Activated CD4-positive, alpha-beta T cell treated with anti-CD3 and anti-CD28 coated beads, Interleukin-2, amount 10 ng/mL, durations not matched to agents 24 days and 14 days (primary cell): ENCODE data around the gene ATAD3C. TPM values are rescaled to one million over a fixed set of nuclear protein-coding genes. Genes with fewer than 3 reads are reported as not detected.
"Not testable (repeated sequence)": the region's sequence is repeated elsewhere in the genome, so short reads cannot be mapped to it uniquely, and the experiment has no call there.

Experiments
- DNase-seq: peaks from one replicate; pipeline ENCODE4 v3.0.0; 2022
- H3K27ac Mint-ChIP-seq: one replicate; pipeline ENCODE4 v1.8.0; 2022; ENCODE audit warnings: mild to moderate bottlenecking, mixed read lengths
- H3K27me3 Mint-ChIP-seq: one replicate; pipeline ENCODE4 v1.8.0; 2022; ENCODE audit warnings: mixed read lengths
- H3K36me3 Mint-ChIP-seq: one replicate; pipeline ENCODE4 v1.8.0; 2022; ENCODE audit warnings: low read depth, mild to moderate bottlenecking, mixed read lengths
- H3K4me1 Mint-ChIP-seq: one replicate; pipeline ENCODE4 v1.8.0; 2021; ENCODE audit warnings: mixed read lengths
- H3K4me3 Mint-ChIP-seq: one replicate; pipeline ENCODE4 v1.8.0; 2022; ENCODE audit warnings: mild to moderate bottlenecking, moderate library complexity, mixed read lengths
- H3K9me3 Mint-ChIP-seq: one replicate; pipeline ENCODE4 v1.8.0; 2021; ENCODE audit warnings: mixed read lengths
- intact Hi-C: fragments of 100-400 bp; cut with micrococcal nuclease; formaldehyde crosslinking; loops from one replicate; pipeline ENCODE4 v1.15.1; 2023
- total RNA-seq: library from RNA; stranded (reverse); gene quantifications from 2 replicates; pipeline ENCODE4 v1.2.3, GENCODE V29; 2022

Gene ATAD3C
- total RNA-seq, result 0.40 and 0.75 TPM in 2 replicates

- Mint-ChIP-seq H3K4me3 (no peak within 1 kb of the TSS), H3K27ac (no peak within 1 kb of the TSS), H3K4me1 (no peaks in the 10 kb centered on the region), H3K36me3 (no peaks in the 10 kb centered on the region), H3K9me3 (no peaks in the 10 kb centered on the region), H3K27me3 (peaks cover 2% of the 10 kb centered on the region)
- intact Hi-C loops, result no loop called here
- no peak for DNase-seq
These were observed at the start of gene ATAD3C for GRCh38 chr1:1449099-1449739. ATAD3C (plus strand) TSS chr1:1449689; CDS start chr1:1450684, 995 bp downstream.

- peaks cover 68% of the 10 kb centered on the region for H3K36me3 Mint-ChIP-seq
- DNase-seq, result no peak
These were observed 49.5 kb upstream of the ATAD3C start for GRCh38 chr1:1399872-1400575.

GRCh38 chr1:1400576-1401456, 48.7 kb upstream of the ATAD3C start:
- Mint-ChIP-seq H3K9me3 (no peaks in the 10 kb centered on the region), H3K27ac (peak overlapping the region; percentile 90), H3K4me1 (peaks cover 41% of the 10 kb centered on the region), H3K36me3 (peaks cover 69% of the 10 kb centered on the region), H3K4me3 (peak overlapping the region; percentile 92), H3K27me3 (no peaks in the 10 kb centered on the region)
- DNase-seq, result no peak
- intact Hi-C loops, result no loop called here

More at GRCh38 chr1:1399872-1400575, 49.5 kb upstream of the ATAD3C start:
- Mint-ChIP-seq H3K27me3 (no peaks in the 10 kb centered on the region), H3K4me1 (peaks cover 42% of the 10 kb centered on the region), H3K4me3 (peak overlapping the region; percentile 92), H3K9me3 (no peaks in the 10 kb centered on the region), H3K27ac (peak overlapping the region; percentile 90)
- intact Hi-C loops, result loop anchor here (1.0 to 5.0 kb wide), 5 partner anchors 7 to 215 kb away; partner anchors contain the start of genes AURKAIP1, DVL1, MIB2 and MRPL20

- Mint-ChIP-seq H3K27me3 (no peaks in the 10 kb centered on the region), H3K9me3 (no peaks in the 10 kb centered on the region), H3K36me3 (peaks cover 76% of the 10 kb centered on the region), H3K4me3 (peak overlapping the region; percentile 92), H3K4me1 (peaks cover 43% of the 10 kb centered on the region), H3K27ac (peak overlapping the region; percentile 66)
- intact Hi-C loops, result no loop called here
- DNase-seq, result no peak
These were observed 48.0 kb upstream of the ATAD3C start for GRCh38 chr1:1401457-1402010.

- Mint-ChIP-seq H3K36me3 (peaks cover 78% of the 10 kb centered on the region), H3K27ac (peak overlapping the region; percentile 66), H3K27me3 (no peaks in the 10 kb centered on the region), H3K4me3 (peak overlapping the region; percentile 92), H3K4me1 (peaks cover 43% of the 10 kb centered on the region), H3K9me3 (no peaks in the 10 kb centered on the region)
- intact Hi-C loops, result no loop called here
- peak; percentile 81 for DNase-seq
These were observed 47.2 kb upstream of the ATAD3C start for GRCh38 chr1:1402072-1402900.

- DNase-seq, H3K4me3 Mint-ChIP-seq, H3K27me3 Mint-ChIP-seq, intact Hi-C loops, H3K9me3 Mint-ChIP-seq: not testable (repeated sequence)
- H3K36me3 Mint-ChIP-seq, result peaks cover 74% of the 10 kb centered on the region
- peaks cover 37% of the 10 kb centered on the region for H3K4me1 Mint-ChIP-seq
- peak overlapping the region; percentile 7 for H3K27ac Mint-ChIP-seq
These were observed 46.5 kb upstream of the ATAD3C start for GRCh38 chr1:1402901-1403392.

GRCh38 chr1:1403653-1404052, 45.8 kb upstream of the ATAD3C start:
- no peaks in the 10 kb centered on the region for H3K27me3 Mint-ChIP-seq
- intact Hi-C loops, result no loop called here
- no peaks in the 10 kb centered on the region for H3K9me3 Mint-ChIP-seq
- H3K4me3 Mint-ChIP-seq, result peak overlapping the region; percentile 18
- H3K27ac Mint-ChIP-seq, result peak overlapping the region; percentile 7
- no peak for DNase-seq
- peaks cover 74% of the 10 kb centered on the region for H3K36me3 Mint-ChIP-seq
- peaks cover 38% of the 10 kb centered on the region for H3K4me1 Mint-ChIP-seq

GRCh38 chr1:1406101-1406820, 43.2 kb upstream of the ATAD3C start:
- Mint-ChIP-seq H3K4me3 (peak overlapping the region; percentile 96), H3K4me1 (peaks cover 30% of the 10 kb centered on the region), H3K36me3 (peaks cover 64% of the 10 kb centered on the region), H3K9me3 (no peaks in the 10 kb centered on the region), H3K27ac (peak overlapping the region; percentile 95), H3K27me3 (no peaks in the 10 kb centered on the region)
- no peak for DNase-seq
- intact Hi-C loops, result loop anchor here (2.0 to 5.0 kb wide), 2 partner anchors 35 to 106 kb away; partner anchors contain the start of gene ATAD3A

- intact Hi-C loops, result loop anchor here (1.0 to 5.0 kb wide), 5 partner anchors 8 to 105 kb away; partner anchors contain the start of genes ATAD3A, ATAD3B, AURKAIP1 and CCNL2
- H3K27me3 Mint-ChIP-seq, result no peaks in the 10 kb centered on the region
- H3K4me1 Mint-ChIP-seq, result peaks cover 26% of the 10 kb centered on the region
- H3K9me3 Mint-ChIP-seq, result no peaks in the 10 kb centered on the region
- peaks cover 57% of the 10 kb centered on the region for H3K36me3 Mint-ChIP-seq
- H3K27ac Mint-ChIP-seq, result peak within 1 kb of the TSS; percentile 95
- H3K4me3 Mint-ChIP-seq, result peak within 1 kb of the TSS; percentile 96
- peak; percentile 99 for DNase-seq
These were observed 42.5 kb upstream of the ATAD3C start, which contains the start of gene MRPL20 for GRCh38 chr1:1406821-1407635. MRPL20 (minus strand) TSS chr1:1407293; CDS start chr1:1407217, 76 bp downstream.

- H3K36me3 Mint-ChIP-seq, result peaks cover 51% of the 10 kb centered on the region
- peak overlapping the region; percentile 84 for H3K27ac Mint-ChIP-seq
- DNase-seq, result peak; percentile 77
- intact Hi-C loops, result loop anchor here (1.0 to 5.0 kb wide), 5 partner anchors 8 to 105 kb away; partner anchors contain the start of genes ATAD3A, ATAD3B, AURKAIP1 and CCNL2
- no peaks in the 10 kb centered on the region for H3K27me3 Mint-ChIP-seq
- peak overlapping the region; percentile 96 for H3K4me3 Mint-ChIP-seq
- peaks cover 21% of the 10 kb centered on the region for H3K4me1 Mint-ChIP-seq
- H3K9me3 Mint-ChIP-seq, result no peaks in the 10 kb centered on the region
These were observed 41.7 kb upstream of the ATAD3C start for GRCh38 chr1:1407636-1408318.

- H3K9me3 Mint-ChIP-seq, H3K4me3 Mint-ChIP-seq, H3K27ac Mint-ChIP-seq, intact Hi-C loops, H3K27me3 Mint-ChIP-seq, DNase-seq: not testable (repeated sequence)
- peaks cover 32% of the 10 kb centered on the region for H3K36me3 Mint-ChIP-seq
- peaks cover 13% of the 10 kb centered on the region for H3K4me1 Mint-ChIP-seq
These were observed 39.3 kb upstream of the ATAD3C start for GRCh38 chr1:1410238-1410637.
